IMR-90 (cell line): ENCODE measurements around the gene HELZ. TPM values are rescaled to one million over a fixed set of nuclear protein-coding genes. Genes with fewer than 3 reads are reported as not detected.

Experiments
- ATAC-seq: fragments of 200-7000 bp; cut with Tn5 transposase; 2 replicates; pipeline ENCODE4 v1.9.1; 2020; ENCODE audit warnings: low read depth, mild to moderate bottlenecking, moderate library complexity
- BruUV-seq: library from RNA; stranded (reverse); fragments of 400-500 nt; replicated peaks from 2 replicates; lab custom pipeline; 2021; lab: Mats Ljungman, UMichigan
- CTCF ChIA-PET: fragments of 300-600 bp; formaldehyde crosslinking; extraction: SDS; loops from one replicate; lab custom pipeline; 2021; ENCODE audit warnings: antibody characterized with exemption; lab: Yijun Ruan, JAX
- POLR2A ChIA-PET: fragments of 300-600 bp; sonication (Branson Sonifier 250); formaldehyde crosslinking; loops from one replicate; lab custom pipeline; 2022; ENCODE audit warnings: antibody characterized with exemption; ENCODE audit not compliant: unreplicated experiment; lab: Charles Lee
- DNase-seq: peaks from one replicate; pipeline ENCODE4 v3.0.0; 2013
- H2AFZ ChIP-seq: replicated peaks from 2 replicates; pipeline ENCODE3; 2013; ENCODE audit warnings: low read length, mild to moderate bottlenecking; ENCODE audit not compliant: poor library complexity
- H2AK5ac ChIP-seq: 2 replicates; pipeline ENCODE4 v1.6.1; 2013; ENCODE audit warnings: low read depth, low read length, inconsistent platforms
- H2AK9ac ChIP-seq: replicated peaks from 2 replicates; pipeline ENCODE3; 2013; ENCODE audit warnings: mild to moderate bottlenecking, low read depth, low read length, moderate library complexity; ENCODE audit not compliant: poor library complexity
- H2BK120ac ChIP-seq: 2 replicates; pipeline ENCODE4 v1.6.1; 2013; ENCODE audit warnings: low read depth, low read length, inconsistent platforms
- H2BK15ac ChIP-seq: 3 replicates; pipeline ENCODE4 v1.6.1; 2013; ENCODE audit warnings: low read depth, low read length, inconsistent platforms
- H2BK20ac ChIP-seq: 2 replicates; pipeline ENCODE4 v1.6.1; 2013; ENCODE audit warnings: low read depth, mild to moderate bottlenecking, inconsistent platforms, low read length, moderate library complexity
- H2BK5ac ChIP-seq: 2 replicates; pipeline ENCODE4 v1.6.1; 2013; ENCODE audit warnings: mild to moderate bottlenecking, low read depth, low read length, inconsistent platforms; ENCODE audit not compliant: poor library complexity, severe bottlenecking
- H3K14ac ChIP-seq: replicated peaks from 2 replicates; pipeline ENCODE4 v1.6.1; 2013; ENCODE audit warnings: low read depth, low read length, inconsistent platforms
- H3K18ac ChIP-seq: 2 replicates; pipeline ENCODE4 v1.6.1; 2013; ENCODE audit warnings: low read depth, low read length, control low read depth
- H3K23ac ChIP-seq: 2 replicates; pipeline ENCODE4 v1.6.1; 2013; ENCODE audit warnings: low read depth, low read length, inconsistent platforms
- H3K27ac ChIP-seq: 2 replicates; pipeline ENCODE4 v1.5.1; 2013; ENCODE audit warnings: mild to moderate bottlenecking, control low read depth, low read length; ENCODE audit not compliant: insufficient read depth
- H3K27me3 ChIP-seq: 2 replicates; pipeline ENCODE4 v1.6.1; 2013; ENCODE audit warnings: low read length; ENCODE audit not compliant: control insufficient read depth, insufficient read depth
- H3K36me3 ChIP-seq: 2 replicates; pipeline ENCODE4 v1.6.1; 2013; ENCODE audit warnings: low read length, mixed read lengths; ENCODE audit not compliant: control insufficient read depth, insufficient read depth
- H3K4ac ChIP-seq: 2 replicates; pipeline ENCODE4 v1.6.1; 2013; ENCODE audit warnings: low read depth, low read length, inconsistent platforms
- H3K4me1 ChIP-seq: 2 replicates; pipeline ENCODE4 v1.6.1; 2013; ENCODE audit warnings: low read length, mixed read lengths; ENCODE audit not compliant: control insufficient read depth, insufficient read depth
- H3K4me2 ChIP-seq: 2 replicates; pipeline ENCODE4 v1.6.1; 2013; ENCODE audit warnings: low read depth, mild to moderate bottlenecking, control low read depth, low read length, moderate library complexity
- H3K4me3 ChIP-seq: 2 replicates; pipeline ENCODE4 v1.5.1; 2013; ENCODE audit warnings: low read depth, mild to moderate bottlenecking, control low read depth, low read length, moderate library complexity; ENCODE audit not compliant: insufficient read depth
- H3K56ac ChIP-seq: 2 replicates; pipeline ENCODE4 v1.6.1; 2013; ENCODE audit warnings: low read length, inconsistent platforms; ENCODE audit not compliant: insufficient read depth; ENCODE audit errors: extremely low read depth
- H3K79me1 ChIP-seq, 2 experiments: 2 replicates each; pipeline ENCODE4 v1.6.1; 2013; ENCODE audit warnings: low read length in 2 of 2, inconsistent platforms in 1 of 2, low read depth in 1 of 2
- H3K9ac ChIP-seq: 2 replicates; pipeline ENCODE4 v1.6.1; 2013; ENCODE audit warnings: low read depth, low read length, control low read depth
- H3K9me1 ChIP-seq: 2 replicates; pipeline ENCODE4 v1.6.1; 2013; ENCODE audit warnings: low read length, inconsistent platforms; ENCODE audit not compliant: insufficient read depth
- H3K9me3 ChIP-seq: 2 replicates; pipeline ENCODE4 v1.6.1; 2013; ENCODE audit warnings: low read length; ENCODE audit not compliant: control insufficient read depth, insufficient read depth
- H4K20me1 ChIP-seq: 2 replicates; pipeline ENCODE4 v1.6.1; 2013; ENCODE audit warnings: low read length, inconsistent platforms; ENCODE audit not compliant: insufficient read depth
- H4K5ac ChIP-seq: 2 replicates; pipeline ENCODE4 v1.6.1; 2013; ENCODE audit warnings: mild to moderate bottlenecking, low read depth, low read length, control low read depth
- H4K8ac ChIP-seq, 2 experiments: 2 replicates each; pipeline ENCODE4 v1.6.1; 2013; ENCODE audit warnings: low read depth in 2 of 2, low read length in 2 of 2, control low read depth in 1 of 2, inconsistent platforms in 1 of 2
- H4K91ac ChIP-seq: 2 replicates; pipeline ENCODE4 v1.6.1; 2013; ENCODE audit warnings: low read depth, low read length, inconsistent platforms; ENCODE audit not compliant: insufficient read depth
- BHLHE40 ChIP-seq: fragments of 150-350 bp; IDR thresholded peaks from 2 replicates; pipeline ENCODE4 v1.6.1; 2016; ENCODE audit warnings: mild to moderate bottlenecking, low read depth, low read length
- CEBPB ChIP-seq: IDR thresholded peaks from 2 replicates; pipeline ENCODE4 v1.6.1; 2012; ENCODE audit warnings: low read depth, low read length, improper control_type of control experiment
- CHD1 ChIP-seq: IDR thresholded peaks from 2 replicates; pipeline ENCODE4 v1.6.1; 2012; ENCODE audit warnings: low read depth, low read length, improper control_type of control experiment
- FOS ChIP-seq: fragments of 150-350 bp; IDR thresholded peaks from 2 replicates; pipeline ENCODE4 v1.6.1; 2016; ENCODE audit warnings: low read depth, low read length
- MAFK ChIP-seq: IDR thresholded peaks from 2 replicates; pipeline ENCODE4 v1.6.1; 2012; ENCODE audit warnings: low read depth, low read length, improper control_type of control experiment
- MAZ ChIP-seq: IDR thresholded peaks from 2 replicates; pipeline ENCODE4 v1.6.1; 2012; ENCODE audit warnings: low read depth, mild to moderate bottlenecking, low read length, improper control_type of control experiment, moderate library complexity, borderline replicate concordance
- MXI1 ChIP-seq: IDR thresholded peaks from 2 replicates; pipeline ENCODE4 v1.6.1; 2012; ENCODE audit warnings: low read depth, mild to moderate bottlenecking, low read length, moderate library complexity, borderline replicate concordance
- NFE2L2 ChIP-seq: fragments of 150-350 bp; IDR thresholded peaks from 2 replicates; pipeline ENCODE4 v1.6.1; 2016; ENCODE audit warnings: low read depth, mild to moderate bottlenecking, low read length
- POLR2A ChIP-seq: IDR thresholded peaks from 2 replicates; pipeline ENCODE4 v1.6.1; 2012; ENCODE audit warnings: mild to moderate bottlenecking, low read depth, low read length
- RAD21 ChIP-seq: IDR thresholded peaks from 2 replicates; pipeline ENCODE4 v1.6.1; 2012; ENCODE audit warnings: low read length, improper control_type of control experiment
- RCOR1 ChIP-seq: IDR thresholded peaks from 2 replicates; pipeline ENCODE4 v1.6.1; 2012; ENCODE audit warnings: mild to moderate bottlenecking, low read length, improper control_type of control experiment; ENCODE audit not compliant: insufficient replicate concordance
- RFX5 ChIP-seq: IDR thresholded peaks from 2 replicates; pipeline ENCODE4 v1.8.0; 2012; ENCODE audit warnings: low read depth, mild to moderate bottlenecking, low read length, moderate library complexity
- SMC3 ChIP-seq: fragments of 150-350 bp; IDR thresholded peaks from 2 replicates; pipeline ENCODE4 v1.6.1; 2016; ENCODE audit warnings: low read depth, mild to moderate bottlenecking, antibody characterized with exemption, low read length, moderate library complexity
- WGBS, 2 experiments: methylation state at CpG; one replicate each; pipeline versions ENCODE4 v1.1.5 to v1.1.7; 2013; ENCODE audit warnings: missing lambda C conversion rate in 2 of 2; ENCODE audit not compliant: insufficient read length in 1 of 2; ENCODE audit errors: extremely low coverage in 2 of 2; 5-methylcytosine and 5-hydroxymethylcytosine counted together
- dilution Hi-C: fragments of 300-500 bp; cut with HindIII; formaldehyde crosslinking; loops from one replicate; pipeline ENCODE4 v1.14.3; 2018; ENCODE audit warnings: low sequenced_read_pairs; ENCODE audit not compliant: unreplicated experiment
- in situ Hi-C: fragments of 300-500 bp; cut with MboI; formaldehyde crosslinking; loops from 3 replicates; pipeline ENCODE4 v1.14.3; 2019; ENCODE audit warnings: low sequenced_read_pairs, inconsistent platforms, mixed read lengths
- intact Hi-C: fragments of 100-400 bp; cut with micrococcal nuclease; formaldehyde crosslinking; loops from 2 replicates; pipeline ENCODE4 v1.10.0; 2022
- polyA plus RNA-seq, 3 experiments: library from polyadenylated mRNA; depleted of rRNA; stranded (reverse); fragments of >200 nt; gene quantifications; 2 replicates each; pipeline ENCODE4 v1.2.3, GENCODE V29; 2012; ENCODE audit warnings: low replicate concordance in 1 of 3
- total RNA-seq: library from RNA; depleted of rRNA; stranded (reverse); fragments of >200 nt; gene quantifications from 2 replicates; pipeline ENCODE4 v1.2.3, GENCODE V29; 2012
- TF ChIP-seq, protein P1 (sequence below): conservative IDR thresholded peaks from 2 replicates; pipeline ENCODE4 v1.5.1; 2012; ENCODE audit warnings: mild to moderate bottlenecking, low read depth, low read length, improper control_type of control experiment
- TF ChIP-seq, protein P2 (sequence below): fragments of 150-350 bp; IDR thresholded peaks from 2 replicates; pipeline ENCODE4 v1.6.1; 2016; ENCODE audit warnings: low read depth, mild to moderate bottlenecking, low read length, moderate library complexity, borderline replicate concordance
- TF ChIP-seq, protein P3 (sequence below): fragments of 150-350 bp; IDR thresholded peaks from 2 replicates; pipeline ENCODE4 v1.6.1; 2017; ENCODE audit warnings: mild to moderate bottlenecking, antibody characterized with exemption, low read length, low read depth

The HELZ gene
- total and polyA plus RNA-seq, 2 of the 4 experiments (the other 2 are of a cell fraction), result 8.0 to 60.6 TPM

GRCh38 chr17:67210915-67211314 is 34.1 kb downstream of the HELZ start:
- intact Hi-C loops, result no loop called here
- peaks cover 21 to 47% of the 10 kb centered on the region in 2 experiments; a peak in 3 of 4 replicates for H3K79me1 ChIP-seq
- no peak for DNase-seq
- no peak overlapping the region for H2AK9ac ChIP-seq
- H3K23ac ChIP-seq, result peak overlapping the region; percentile 42; the same call in 1 of the 2 replicates
- H2BK20ac ChIP-seq, result no peak overlapping the region
- peaks cover 10% of the 10 kb centered on the region; the same call in 1 of the 2 replicates for H3K4me1 ChIP-seq
- H3K27ac ChIP-seq, result no peak overlapping the region
- CTCF ChIA-PET, result no interaction called here
- no peak overlapping the region for H3K4me2 ChIP-seq
- H2BK5ac ChIP-seq, result no peak overlapping the region
- no CpG with 5 or more reads among the region's 2 CpGs for WGBS, 2 experiments
- H3K9me1 ChIP-seq, result peaks cover 12% of the 10 kb centered on the region
- dilution Hi-C loops, result no loop called here
- H3K9ac ChIP-seq, result no peak overlapping the region
- no peak overlapping the region for H4K8ac ChIP-seq
- H3K14ac ChIP-seq, result no peak overlapping the region
- H3K4me3 ChIP-seq, result no peak overlapping the region
- no TSS peak for BruUV-seq
- no peak overlapping the region for H4K5ac ChIP-seq
- H3K18ac ChIP-seq, result no peak overlapping the region
- H3K56ac ChIP-seq, result no peak overlapping the region
- H3K4ac ChIP-seq, result no peak overlapping the region
- no peak overlapping the region for H2AFZ ChIP-seq
- in situ Hi-C loops, result no loop called here
- H2BK120ac ChIP-seq, result no peak overlapping the region
- H4K20me1 ChIP-seq, result peaks cover 15% of the 10 kb centered on the region
- POLR2A ChIA-PET, result no interaction called here
- H4K91ac ChIP-seq, result no peak overlapping the region
- no peak overlapping the region for H2AK5ac ChIP-seq
- no peak for ATAC-seq
- H3K9me3 ChIP-seq, result no peaks in the 10 kb centered on the region
- no peaks in the 10 kb centered on the region for H3K27me3 ChIP-seq
- no peak for TF ChIP-seq MAZ
- TF ChIP-seq RAD21, result no peak
- TF ChIP-seq CHD1, result no peak
- TF ChIP-seq, protein P1, sequence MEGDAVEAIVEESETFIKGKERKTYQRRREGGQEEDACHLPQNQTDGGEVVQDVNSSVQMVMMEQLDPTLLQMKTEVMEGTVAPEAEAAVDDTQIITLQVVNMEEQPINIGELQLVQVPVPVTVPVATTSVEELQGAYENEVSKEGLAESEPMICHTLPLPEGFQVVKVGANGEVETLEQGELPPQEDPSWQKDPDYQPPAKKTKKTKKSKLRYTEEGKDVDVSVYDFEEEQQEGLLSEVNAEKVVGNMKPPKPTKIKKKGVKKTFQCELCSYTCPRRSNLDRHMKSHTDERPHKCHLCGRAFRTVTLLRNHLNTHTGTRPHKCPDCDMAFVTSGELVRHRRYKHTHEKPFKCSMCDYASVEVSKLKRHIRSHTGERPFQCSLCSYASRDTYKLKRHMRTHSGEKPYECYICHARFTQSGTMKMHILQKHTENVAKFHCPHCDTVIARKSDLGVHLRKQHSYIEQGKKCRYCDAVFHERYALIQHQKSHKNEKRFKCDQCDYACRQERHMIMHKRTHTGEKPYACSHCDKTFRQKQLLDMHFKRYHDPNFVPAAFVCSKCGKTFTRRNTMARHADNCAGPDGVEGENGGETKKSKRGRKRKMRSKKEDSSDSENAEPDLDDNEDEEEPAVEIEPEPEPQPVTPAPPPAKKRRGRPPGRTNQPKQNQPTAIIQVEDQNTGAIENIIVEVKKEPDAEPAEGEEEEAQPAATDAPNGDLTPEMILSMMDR, result no peak
- no peak for TF ChIP-seq RFX5
- TF ChIP-seq, protein P2, sequence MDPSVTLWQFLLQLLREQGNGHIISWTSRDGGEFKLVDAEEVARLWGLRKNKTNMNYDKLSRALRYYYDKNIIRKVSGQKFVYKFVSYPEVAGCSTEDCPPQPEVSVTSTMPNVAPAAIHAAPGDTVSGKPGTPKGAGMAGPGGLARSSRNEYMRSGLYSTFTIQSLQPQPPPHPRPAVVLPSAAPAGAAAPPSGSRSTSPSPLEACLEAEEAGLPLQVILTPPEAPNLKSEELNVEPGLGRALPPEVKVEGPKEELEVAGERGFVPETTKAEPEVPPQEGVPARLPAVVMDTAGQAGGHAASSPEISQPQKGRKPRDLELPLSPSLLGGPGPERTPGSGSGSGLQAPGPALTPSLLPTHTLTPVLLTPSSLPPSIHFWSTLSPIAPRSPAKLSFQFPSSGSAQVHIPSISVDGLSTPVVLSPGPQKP, result no peak
- TF ChIP-seq SMC3, result no peak
- no peak for TF ChIP-seq FOS
- no peak for TF ChIP-seq CEBPB
- no peak for TF ChIP-seq MXI1
- TF ChIP-seq, protein P3, sequence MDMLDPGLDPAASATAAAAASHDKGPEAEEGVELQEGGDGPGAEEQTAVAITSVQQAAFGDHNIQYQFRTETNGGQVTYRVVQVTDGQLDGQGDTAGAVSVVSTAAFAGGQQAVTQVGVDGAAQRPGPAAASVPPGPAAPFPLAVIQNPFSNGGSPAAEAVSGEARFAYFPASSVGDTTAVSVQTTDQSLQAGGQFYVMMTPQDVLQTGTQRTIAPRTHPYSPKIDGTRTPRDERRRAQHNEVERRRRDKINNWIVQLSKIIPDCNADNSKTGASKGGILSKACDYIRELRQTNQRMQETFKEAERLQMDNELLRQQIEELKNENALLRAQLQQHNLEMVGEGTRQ, result no peak
- TF ChIP-seq NFE2L2, result no peak
- TF ChIP-seq BHLHE40, result no peak
- no peak for TF ChIP-seq RCOR1
- TF ChIP-seq MAFK, result no peak
- TF ChIP-seq POLR2A, result no peak
- no peak overlapping the region for H2BK15ac ChIP-seq
- H3K36me3 ChIP-seq, result peaks cover 2% of the 10 kb centered on the region
